ENCODE results near the gene MMP12. TPM values are rescaled to one million over a fixed set of nuclear protein-coding genes. Genes with fewer than 3 reads are reported as not detected.
"Not testable (repeated sequence)": the region's sequence is repeated elsewhere in the genome, so short reads cannot be mapped to it uniquely, and the experiment has no call there.

MMP12 gene
- total RNA-seq, 2 donors from 2014 or later, result not detected

DNA sequence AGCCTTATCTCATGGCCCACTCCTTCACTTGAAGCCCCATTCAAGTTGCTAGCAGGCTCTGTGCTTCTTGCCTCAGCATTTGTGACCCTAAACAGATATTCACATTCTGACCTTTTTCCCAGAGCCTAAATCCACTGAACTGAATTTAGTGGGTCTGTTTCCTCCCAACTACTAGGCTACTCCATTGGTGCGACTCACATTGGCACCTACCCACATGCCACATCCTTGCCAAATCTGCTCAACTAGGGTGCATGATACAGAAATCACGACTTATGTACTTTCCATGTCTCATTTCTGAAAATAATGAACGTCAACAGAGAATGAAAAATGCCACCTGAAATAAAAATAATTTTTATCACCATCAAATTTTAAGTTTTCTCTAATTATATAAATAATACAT, 8.4 kb upstream of the MMP12 start:
- Histone ChIP-seq H3K27me3 (no peaks in the 10 kb centered on the region), H3K27ac (no peak overlapping the region), H3K4me3 (no peak overlapping the region), H3K4me1 (no peaks in the 10 kb centered on the region), H3K36me3 (no peaks in the 10 kb centered on the region), H3K9me3 (no peaks in the 10 kb centered on the region)
- TF ChIP-seq, protein P1, sequence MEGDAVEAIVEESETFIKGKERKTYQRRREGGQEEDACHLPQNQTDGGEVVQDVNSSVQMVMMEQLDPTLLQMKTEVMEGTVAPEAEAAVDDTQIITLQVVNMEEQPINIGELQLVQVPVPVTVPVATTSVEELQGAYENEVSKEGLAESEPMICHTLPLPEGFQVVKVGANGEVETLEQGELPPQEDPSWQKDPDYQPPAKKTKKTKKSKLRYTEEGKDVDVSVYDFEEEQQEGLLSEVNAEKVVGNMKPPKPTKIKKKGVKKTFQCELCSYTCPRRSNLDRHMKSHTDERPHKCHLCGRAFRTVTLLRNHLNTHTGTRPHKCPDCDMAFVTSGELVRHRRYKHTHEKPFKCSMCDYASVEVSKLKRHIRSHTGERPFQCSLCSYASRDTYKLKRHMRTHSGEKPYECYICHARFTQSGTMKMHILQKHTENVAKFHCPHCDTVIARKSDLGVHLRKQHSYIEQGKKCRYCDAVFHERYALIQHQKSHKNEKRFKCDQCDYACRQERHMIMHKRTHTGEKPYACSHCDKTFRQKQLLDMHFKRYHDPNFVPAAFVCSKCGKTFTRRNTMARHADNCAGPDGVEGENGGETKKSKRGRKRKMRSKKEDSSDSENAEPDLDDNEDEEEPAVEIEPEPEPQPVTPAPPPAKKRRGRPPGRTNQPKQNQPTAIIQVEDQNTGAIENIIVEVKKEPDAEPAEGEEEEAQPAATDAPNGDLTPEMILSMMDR (IDR thresholded peaks at IDR 0.05), result no peak
- DNase-seq (ENCODE audit: low spot score), result no peak

DNA sequence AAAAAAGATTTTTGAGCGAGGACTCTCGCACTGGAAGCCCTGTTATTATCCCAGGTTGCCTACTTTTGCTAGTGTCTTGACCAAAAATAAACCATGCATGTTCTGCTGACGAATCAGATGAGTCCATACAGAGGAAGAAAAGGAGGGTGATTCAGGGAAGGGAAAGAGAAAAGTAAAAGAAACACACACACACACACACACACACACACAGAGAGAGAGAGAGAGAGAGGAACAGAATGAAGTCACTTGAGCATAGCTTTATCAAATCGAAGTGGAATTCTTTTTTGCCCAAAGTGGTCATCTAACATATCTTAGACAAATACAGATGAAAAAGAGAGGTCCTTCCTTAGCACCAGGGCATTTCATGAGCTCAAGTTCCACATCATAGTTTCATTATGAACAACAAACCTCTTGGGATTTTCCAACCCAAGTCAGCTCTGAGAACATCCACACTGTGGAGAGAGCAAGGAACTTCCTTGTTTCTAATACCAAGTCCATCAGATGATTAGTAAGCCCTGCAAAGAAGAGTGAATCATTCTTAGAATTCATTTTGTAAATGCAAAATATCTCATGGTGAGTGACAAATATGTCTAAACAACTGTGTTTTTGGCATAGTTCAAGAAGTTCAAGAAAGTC, 7.7 kb upstream of the MMP12 start:
- Histone ChIP-seq H3K4me3 (no peak overlapping the region), H3K9me3 (no peaks in the 10 kb centered on the region), H3K27ac (no peak overlapping the region), H3K36me3 (no peaks in the 10 kb centered on the region), H3K4me1 (no peaks in the 10 kb centered on the region), H3K27me3 (no peaks in the 10 kb centered on the region)
- DNase-seq (ENCODE audit: low spot score), result no peak
- TF ChIP-seq, protein P1 (IDR thresholded peaks at IDR 0.05), result no peak

DNA sequence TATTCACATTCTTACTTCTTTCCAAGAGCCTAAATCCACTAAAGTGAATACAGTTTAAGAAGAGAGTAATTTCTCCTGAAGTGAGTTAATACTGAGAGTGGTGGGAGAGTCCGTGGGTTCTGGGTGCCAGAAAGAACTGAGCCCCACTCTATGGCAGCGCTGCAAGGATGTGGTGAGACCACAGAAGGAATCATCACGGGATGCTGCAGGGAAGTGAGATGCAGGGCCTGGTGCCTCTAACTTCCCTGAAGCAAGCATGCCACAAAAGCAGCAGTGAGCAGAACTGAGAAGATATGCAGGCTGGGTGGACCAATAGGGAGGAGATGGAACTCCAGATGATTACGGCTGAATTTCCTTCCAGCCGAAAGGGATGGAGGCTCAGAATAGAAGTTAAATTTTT, 5.0 kb upstream of the MMP12 start:
- Histone ChIP-seq H3K4me1 (no peaks in the 10 kb centered on the region), H3K27ac (no peak overlapping the region), H3K4me3 (no peak overlapping the region), H3K27me3 (no peaks in the 10 kb centered on the region), H3K9me3 (no peaks in the 10 kb centered on the region), H3K36me3 (no peaks in the 10 kb centered on the region)
- no peak for DNase-seq (ENCODE audit: low spot score)
- TF ChIP-seq, protein P1 (IDR thresholded peaks at IDR 0.05), result no peak

DNA sequence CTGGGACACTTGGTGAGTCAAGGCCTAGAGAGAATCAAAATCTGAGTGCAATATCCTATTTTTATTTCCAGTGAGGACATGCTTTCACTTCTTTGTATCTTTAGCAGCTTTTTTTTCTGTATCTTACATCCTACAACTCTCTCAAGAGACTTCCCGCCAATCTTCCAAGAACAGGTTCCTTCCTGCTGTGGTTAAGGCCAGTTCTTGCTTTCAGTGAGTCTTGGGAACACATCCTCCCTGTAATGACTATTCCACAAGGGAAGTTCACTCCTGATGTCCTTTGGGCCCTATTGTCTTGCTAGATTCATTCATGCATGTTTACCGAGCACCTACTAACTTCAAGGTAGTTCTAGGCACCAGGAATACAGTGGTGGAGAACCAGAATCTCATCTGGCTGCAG, 3.8 kb upstream of the MMP12 start:
- DNase-seq (ENCODE audit: low spot score), result no peak
- no peak overlapping the region for H3K4me3 ChIP-seq
- TF ChIP-seq, protein P1 (IDR thresholded peaks at IDR 0.05), result no peak

DNA sequence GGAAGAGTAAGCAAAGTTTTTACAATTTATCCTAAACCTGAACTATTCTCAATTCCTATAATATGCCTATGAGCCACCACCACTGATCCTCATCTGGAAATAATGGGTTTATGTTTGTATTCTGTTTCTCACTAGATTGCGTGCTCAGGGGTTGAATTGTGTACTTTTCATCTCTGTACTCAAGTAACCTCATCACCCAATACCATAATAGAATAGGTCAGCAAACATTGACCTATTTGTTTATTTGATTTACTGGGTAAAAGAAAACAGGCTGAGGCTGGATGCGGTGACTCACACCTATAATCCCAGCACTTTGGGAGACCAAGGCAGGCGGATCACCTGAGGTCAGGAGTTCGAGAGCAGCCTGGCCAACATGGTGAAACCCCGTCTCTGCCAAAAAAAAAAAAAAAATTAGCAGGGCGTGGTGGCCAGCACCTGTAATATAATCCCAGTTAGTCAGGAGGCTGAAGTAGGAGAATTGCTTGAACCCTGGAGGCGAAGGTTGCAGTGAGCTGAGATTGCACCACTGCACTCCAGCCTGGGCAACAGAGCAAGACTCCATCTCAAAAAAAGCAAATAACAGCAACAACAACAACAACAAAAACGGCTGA, 5.3 kb downstream of the MMP12 start:
- not testable (repeated sequence) for H3K4me1 ChIP-seq; H3K36me3 ChIP-seq; H3K27me3 ChIP-seq; H3K9me3 ChIP-seq; H3K27ac ChIP-seq; H3K4me3 ChIP-seq; DNase-seq (ENCODE audit: low spot score)

More for the DNA sequence above, 3.8 kb upstream of the MMP12 start:
- Histone ChIP-seq H3K36me3 (no peaks in the 10 kb centered on the region), H3K27me3 (no peaks in the 10 kb centered on the region), H3K9me3 (no peaks in the 10 kb centered on the region), H3K4me1 (no peaks in the 10 kb centered on the region), H3K27ac (no peak overlapping the region)

DNA sequence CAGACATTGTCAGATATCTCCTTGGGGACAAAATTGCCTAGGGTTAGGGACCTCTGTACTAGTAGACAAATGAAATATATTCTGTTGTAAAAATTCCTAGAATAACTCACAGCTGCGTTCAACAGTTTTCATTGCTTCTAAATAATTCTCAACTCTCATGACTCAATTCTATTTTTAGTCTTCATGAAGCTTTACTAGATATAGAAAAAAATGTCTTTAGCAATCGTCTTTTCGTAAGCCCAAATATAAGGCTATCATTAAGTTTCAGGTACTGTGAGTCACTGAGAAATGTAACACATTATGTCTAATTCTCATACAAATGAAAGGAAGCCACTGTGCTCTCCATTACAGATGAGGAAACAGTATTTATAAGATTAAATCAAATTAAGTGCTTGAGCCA, 6.4 kb downstream of the MMP12 start:
- H3K4me1 ChIP-seq, result no peaks in the 10 kb centered on the region
- no peaks in the 10 kb centered on the region for H3K9me3 ChIP-seq
- H3K4me3 ChIP-seq, result no peak overlapping the region
- H3K27me3 ChIP-seq, result no peaks in the 10 kb centered on the region
- no peaks in the 10 kb centered on the region for H3K36me3 ChIP-seq
- TF ChIP-seq, protein P1 (IDR thresholded peaks at IDR 0.05), result no peak
- DNase-seq (ENCODE audit: low spot score), result no peak
- H3K27ac ChIP-seq, result no peak overlapping the region

Data from right atrium auricular region (tissue), 2 donors.